GM21381 (cell line): ENCODE results near the gene METTL24.
"Not testable (repeated sequence)": the region's sequence is repeated elsewhere in the genome, so short reads cannot be mapped to it uniquely, and the experiment has no call there.

Experiments used
- ATAC-seq: cut with Tn5 transposase; IDR thresholded peaks from one replicate; pipeline ENCODE4 v1.9.1; 2021; ENCODE audit warnings: mild to moderate bottlenecking, moderate library complexity; ENCODE audit not compliant: unreplicated experiment

The METTL24 gene

DNA sequence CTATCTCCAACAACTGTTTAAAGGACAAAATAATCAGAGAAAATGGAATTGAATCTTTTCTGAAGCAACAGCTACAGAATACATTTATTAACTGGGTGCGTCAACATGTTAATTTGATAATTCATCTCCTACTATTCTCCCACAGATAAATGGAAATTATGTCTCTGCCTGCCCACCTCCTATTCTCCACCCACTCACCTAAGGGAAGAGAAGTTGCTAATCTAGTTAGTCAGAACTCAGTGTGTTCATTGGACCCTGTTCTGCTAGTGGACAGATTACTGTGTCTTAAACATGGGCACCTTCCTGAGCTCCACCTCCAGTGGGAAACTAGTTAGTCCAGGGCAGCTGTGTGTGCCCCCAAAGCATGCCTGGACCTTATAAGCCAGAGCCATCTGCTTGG lies 41.0 kb downstream of the METTL24 start:
- ATAC-seq: no peak

DNA sequence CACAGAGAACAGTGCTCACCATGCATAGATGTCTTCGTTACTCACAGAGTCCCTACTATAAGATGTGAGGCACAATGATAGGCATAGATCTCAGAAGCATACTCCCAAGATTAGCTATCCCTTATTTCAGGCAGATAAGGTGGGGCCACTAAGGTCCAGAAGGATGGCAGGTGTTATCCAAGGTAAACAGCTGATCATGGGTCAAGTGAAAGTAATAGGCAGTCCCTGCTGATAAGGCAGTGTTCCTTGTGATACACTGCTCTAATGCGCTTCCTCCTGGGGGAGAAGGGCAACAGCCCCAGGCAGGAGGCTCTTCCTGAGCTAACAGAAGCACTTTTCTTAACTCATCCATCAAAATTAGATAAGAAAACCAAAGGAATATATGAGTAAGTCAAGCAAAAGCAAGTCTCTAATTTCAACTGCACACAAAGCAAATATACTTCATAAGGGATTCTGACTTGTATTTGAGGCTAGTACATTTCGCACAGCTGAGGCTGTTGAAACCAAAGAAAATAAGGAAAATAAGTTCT lies 42.2 kb downstream of the METTL24 start:
- ATAC-seq: no peak

DNA sequence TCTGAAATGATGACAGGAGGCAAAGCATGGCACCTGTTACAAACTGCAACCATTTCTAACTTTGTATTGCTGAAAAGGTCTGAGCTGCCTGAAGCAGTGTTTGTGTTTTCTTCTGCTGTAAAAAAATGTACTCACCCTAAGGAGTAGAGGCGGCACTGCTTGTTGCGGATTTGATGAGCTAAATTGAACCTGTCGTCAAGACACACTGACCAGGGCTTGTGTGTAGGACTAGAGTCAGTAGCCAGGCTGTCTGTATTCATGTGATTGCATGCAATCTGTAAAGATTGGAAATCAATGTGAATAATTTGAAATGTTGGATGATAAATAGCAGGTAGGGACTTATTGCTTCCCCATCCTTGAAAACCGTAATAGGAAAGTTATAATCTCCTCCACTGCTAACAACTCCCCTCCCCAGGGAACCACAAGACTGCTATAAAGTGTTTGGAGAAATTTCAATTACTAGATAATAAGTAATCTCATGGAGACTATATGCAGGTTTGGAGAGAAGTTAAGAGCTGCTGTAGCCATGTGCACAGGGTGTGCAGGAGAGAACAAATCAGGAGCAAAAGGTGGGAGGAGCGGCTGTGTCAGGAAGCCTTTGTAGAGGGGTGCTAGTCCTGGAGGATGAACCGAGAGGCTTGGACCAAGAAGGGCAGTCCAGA lies 42.8 kb downstream of the METTL24 start:
- ATAC-seq: no peak

DNA sequence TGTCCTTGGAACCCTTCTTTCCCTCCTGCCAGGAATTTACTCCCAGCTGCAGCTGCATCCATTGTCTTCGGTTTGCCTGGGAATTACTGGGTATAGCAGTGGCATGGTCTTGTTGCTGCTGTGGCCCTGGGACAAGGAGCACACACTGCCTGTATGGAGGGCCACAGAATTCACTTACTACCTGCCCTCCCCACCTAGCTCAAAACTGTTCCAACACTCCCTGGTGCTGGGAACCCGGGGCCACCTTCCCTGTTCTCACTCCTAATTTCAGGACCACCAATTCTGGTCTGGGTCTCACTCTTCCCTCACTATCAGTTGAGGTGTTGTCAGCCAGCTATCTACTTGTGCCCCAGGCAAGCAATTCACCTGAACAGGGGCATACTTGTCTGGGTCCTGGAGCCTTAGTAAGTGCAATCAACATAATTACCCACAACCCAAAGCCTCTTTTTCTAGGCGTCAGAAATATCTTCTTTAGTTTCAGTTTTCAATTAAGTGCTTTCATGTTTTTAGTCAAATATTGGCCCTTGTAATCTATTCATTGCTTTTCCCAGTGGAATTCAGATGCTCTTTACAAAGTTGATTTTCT lies 47.2 kb downstream of the METTL24 start:
- ATAC-seq: no peak

DNA sequence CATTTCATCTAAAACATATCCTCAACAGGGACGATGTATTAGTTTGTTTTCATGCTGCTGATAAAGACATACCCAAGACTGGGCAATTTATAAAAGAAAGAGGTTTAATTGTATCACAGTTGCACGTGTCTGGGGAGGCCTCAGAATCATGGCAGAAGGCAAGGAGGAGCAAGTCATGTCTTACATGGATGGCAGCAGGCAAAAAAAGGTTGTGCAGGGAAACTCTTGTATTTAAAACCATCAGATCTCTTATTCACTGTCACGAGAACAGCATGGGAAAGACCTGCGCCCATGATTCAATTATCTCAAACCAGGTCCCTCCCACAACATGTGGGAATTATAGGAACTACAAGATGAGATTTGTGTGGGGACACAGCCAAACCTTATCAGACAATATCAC lies 48.7 kb downstream of the METTL24 start:
- ATAC-seq: not testable (repeated sequence)

DNA sequence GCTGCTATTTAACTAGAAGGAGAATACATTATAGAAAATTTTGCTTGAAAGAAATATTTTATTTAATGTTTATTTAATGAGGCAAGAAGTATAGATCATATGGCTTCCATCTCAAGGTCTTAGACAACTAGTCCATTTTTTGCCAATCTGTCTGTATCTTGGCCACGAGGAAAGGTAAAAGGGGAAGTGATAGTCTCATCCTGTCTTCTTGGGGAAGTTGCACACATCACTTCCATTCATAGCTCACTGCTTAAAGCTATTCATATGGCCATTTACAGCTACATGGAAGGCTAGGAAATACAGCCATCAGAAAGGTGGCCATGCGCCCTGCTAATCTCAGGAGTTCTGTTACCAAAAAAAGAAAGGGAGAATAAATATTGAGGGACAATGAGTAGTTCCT lies 50.8 kb downstream of the METTL24 start:
- ATAC-seq: no peak

DNA sequence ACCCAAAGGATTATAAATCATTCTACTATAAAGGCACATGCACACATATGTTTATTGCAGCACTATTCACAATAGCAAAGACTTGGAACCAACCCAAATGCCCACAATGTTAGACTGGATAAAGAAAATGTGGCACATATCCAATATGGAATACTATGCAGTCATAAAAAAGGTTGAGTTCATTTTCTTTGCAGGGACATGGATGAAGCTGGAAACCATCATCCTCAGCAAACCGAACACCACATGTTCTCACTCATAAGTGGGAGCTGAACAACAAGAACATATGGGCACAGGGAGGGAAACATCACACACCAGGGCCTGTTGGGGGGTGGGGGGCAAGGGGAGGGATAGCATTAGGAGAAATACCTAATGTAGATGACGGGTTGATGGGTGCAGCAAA lies 52.3 kb downstream of the METTL24 start:
- not testable (repeated sequence) for ATAC-seq

DNA sequence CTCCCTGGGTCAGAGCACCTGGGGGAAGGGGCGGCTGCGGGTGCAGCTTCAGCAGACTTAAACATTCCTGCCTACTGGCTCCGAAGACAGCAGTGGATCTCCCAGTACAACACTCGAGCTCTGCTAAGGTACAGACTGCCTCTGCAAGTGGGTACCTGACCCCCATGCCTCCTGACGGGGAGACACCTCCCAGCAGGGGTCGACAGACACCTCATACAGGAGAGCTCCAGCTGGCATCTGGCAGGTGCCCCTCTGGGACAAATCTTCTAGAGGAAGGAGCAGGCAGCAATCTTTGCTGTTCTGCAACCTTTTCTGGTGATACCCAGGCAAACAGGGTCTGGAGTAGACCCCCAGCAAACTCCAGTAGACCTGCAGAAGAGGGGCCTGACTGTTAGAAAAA lies 54.5 kb downstream of the METTL24 start:
- not testable (repeated sequence) for ATAC-seq

DNA sequence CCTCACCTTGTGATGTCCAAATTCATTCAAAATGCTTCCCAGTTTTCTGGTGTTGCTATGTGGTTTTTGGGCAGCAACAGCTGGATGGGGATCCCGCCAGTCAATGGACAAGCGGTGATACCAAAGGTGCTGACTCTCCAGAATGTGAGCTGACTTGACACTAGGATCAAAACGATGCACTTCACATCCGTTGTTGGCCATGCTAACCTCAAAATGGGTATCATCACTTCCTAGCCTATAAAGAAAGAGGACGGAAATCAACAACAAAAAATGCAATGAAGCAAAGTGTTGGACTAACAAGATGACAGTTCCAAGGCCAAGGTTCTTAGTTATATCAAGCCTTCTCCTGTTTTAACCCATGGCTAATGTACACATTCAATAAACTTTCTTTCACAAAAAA lies 59.2 kb downstream of the METTL24 start:
- ATAC-seq: no peak

DNA sequence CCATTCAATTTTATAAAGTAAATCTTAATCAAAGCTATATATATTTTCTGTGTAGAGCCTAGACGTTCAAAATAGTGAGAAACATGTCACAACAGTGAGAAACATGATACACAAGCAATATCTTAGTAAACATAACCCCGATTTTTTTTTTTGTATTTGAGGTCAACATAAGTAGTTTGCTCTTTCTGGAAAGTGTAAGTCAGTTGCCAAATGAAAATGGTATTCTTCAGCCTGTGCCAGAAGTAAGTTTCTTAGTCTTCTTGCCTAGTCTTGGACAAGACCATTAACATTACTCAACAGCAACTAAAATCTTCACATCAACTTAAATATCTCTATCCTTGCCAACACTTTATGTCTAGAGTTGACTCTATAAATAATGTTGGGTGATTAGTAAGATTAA lies 59.7 kb downstream of the METTL24 start:
- ATAC-seq: no peak

DNA sequence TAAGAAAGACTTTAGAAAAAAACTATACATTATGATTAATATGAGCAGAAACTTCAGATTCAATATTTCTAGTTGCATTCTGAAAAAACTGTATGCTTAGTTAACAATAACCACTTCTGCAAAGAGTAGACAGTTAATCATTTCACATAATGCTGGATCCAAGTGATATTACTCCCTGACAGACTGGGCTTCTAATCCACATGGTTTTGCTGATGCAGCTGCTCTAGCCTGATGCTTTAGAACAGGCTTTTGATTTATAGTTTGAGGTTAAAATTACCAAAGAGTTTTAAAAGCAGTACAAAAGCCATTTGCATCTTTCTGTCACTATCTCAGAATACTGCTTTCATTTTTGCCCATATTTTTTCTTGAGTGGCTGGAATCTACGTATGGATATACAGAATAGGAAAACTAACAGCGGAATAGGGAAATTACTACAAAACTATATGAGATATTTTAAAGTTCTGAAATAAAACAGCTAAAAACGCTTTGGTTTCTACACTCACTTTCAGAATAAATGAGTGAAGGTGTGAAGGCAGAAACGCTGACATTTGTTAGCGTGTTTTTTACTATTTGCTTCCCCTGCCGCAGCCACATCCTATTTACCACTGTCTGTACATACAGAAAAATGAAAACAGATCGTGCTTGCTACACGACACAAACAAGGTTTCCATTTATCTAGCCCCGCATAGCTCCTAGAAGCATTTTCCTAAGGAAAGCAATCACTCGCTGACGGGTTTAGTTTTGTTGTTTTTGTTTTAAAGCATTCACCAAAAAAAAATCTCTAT lies 61.7 kb downstream of the METTL24 start:
- no peak for ATAC-seq

DNA sequence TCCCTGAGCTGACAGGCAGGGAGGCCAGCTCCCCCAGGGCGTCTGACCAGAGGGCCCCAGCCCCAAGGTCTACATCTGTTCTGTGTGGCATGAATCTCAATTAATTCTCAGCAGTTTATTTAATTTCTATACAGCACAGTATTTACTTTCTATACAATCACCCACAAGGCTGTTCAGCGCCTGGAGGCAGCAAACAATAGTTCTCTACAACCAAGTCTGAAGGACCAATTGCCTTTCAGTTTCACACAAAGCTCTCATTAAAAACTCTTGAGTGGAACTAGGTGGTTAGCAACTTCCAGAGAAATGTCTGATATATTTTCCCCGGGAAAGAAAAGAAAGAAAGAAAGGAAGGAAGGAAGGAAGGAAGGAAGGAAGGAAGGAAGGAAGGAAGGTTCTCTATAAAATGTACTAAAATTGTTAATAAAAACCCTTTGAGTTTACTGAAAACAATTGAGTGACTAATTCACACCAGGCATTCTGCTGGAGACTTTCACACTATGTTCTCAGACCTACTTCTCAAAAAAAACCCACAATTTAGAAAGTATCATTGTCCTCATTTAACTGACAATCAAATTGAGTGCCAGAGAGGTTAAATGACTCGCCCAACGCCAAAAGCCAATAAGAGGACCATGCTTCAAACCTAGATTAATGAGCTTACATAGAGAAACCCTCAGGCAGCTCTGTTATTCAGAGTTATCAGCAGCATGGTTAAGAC lies 62.5 kb downstream of the METTL24 start:
- ATAC-seq: no peak

DNA sequence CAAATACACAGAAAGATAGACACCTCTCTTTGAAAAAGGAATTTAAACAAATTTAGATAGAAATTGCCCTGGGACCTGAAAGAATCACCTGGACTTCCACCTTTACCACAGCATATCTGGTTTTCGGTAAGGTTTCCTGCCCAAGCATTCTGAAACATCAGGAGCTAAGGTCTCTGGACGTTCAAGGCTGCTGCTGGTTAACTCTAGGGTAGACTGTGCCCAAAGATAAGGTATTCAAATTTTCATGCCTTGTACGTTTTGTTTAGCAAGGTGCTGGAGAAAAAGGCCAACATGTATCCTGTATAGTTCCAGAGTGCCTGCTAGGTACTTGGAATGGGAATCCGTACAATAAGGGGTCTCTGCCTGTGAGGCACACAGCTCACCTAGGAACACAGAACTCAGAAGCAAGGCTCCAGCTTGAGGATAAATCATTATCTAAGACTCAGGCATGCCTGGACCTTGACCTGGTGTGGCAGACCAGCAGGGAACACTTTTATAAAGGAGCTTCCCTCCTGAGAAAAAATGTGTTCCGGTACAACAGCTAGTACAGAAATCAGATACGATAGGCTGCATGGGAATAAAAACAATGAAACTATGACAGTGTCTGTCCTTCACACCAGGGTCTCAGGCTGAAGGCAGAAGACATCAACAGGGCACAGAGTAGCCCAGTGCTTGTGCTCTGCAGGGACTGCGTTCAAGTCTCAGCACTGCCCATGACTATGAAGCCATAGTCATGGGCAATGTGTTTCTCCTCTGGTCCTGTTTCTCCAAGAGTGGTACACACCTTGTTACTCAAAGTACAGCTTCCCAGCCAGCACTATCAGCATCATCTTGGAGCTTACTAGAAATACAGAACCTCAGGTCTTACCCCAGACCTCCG lies 70.4 kb downstream of the METTL24 start:
- no peak for ATAC-seq

DNA sequence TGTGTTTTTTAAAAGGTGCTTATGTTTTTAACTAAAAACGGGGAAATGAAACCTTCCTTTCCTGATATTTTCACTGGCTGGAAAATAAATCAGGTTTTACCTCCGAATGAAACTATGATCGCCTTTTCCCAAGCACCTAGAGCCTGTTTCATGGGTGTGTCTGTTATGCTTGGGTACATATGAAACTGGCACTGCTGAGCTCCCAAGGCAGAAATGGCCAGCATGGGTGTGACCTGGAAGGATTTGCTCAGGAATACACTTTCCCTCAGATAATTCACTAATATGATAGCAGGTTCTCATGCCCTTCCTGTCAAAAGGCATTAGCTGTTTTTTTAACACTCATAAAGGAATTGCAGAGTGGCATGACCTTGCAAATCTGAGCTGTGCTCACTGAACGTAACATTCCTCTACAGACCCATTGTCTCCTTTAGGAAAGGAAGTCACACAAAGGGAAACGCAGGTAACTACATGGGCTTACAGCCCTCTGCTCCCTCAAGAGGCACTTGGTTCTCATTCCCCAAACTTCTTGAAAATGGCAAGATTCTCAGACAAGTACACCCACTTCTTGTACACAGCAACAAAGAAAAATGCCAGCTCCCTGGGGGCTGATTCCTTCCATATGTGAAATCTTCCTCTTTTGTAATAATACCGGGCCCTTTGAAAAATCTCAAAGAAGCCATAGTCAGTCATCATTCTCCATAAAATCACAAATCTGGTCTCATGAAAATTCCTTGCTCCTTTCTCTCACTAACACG lies 72.7 kb downstream of the METTL24 start:
- ATAC-seq: no peak

DNA sequence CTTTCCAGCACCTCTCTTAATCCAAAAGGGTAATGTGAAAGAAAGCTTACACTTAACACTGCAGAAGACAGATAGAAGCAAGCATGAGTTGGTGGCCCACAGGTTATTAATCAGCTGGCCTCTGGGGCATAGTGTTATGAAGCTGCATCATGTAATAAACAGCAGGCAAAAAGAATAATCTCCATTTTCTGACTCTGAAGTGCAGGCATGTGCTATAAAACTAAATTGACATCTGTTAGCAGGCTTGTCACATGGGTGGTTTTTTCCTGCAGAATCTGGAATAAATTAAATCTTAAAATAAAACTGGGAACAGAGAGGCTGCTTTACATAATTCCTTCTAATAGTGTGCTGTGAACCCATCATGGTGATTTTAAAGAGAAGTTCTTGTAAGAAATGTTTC lies 73.3 kb downstream of the METTL24 start:
- no peak for ATAC-seq

DNA sequence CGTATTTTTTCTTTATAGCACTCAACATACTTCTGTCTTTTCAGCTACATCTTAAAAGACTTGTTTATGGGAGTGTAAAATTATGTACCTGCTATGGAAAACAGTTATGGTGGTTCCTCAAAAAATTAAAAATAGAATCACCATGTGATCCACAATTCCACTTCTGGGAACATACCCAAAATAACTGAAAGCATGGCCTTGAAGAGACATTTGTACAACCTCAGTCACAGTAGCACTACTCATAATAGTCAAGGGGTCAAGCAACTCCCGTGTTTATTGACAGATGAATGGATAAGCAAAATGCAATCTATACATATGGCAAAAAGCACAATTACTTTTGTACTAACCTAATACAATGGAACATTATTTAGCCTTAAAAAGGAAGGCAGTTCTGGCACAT lies 74.5 kb downstream of the METTL24 start:
- no peak for ATAC-seq

DNA sequence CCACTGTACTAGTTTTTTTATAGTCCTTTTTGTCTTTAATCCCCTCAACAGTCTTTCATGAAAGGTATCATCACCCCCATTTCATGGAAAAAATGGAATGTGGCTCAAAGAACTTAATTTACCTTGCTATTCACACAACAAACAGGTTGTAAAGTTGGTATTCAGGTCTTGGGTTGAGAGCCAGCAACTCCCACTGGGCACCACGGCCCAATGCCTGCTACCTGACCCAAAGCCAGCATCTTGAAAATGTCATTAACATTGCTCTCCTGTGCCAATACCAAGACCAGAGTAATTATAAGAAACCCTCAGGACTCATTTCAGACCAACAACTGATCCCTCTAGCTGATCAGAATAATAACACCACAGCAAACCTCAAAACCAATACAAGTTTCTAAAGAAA lies 75.7 kb downstream of the METTL24 start:
- no peak for ATAC-seq

DNA sequence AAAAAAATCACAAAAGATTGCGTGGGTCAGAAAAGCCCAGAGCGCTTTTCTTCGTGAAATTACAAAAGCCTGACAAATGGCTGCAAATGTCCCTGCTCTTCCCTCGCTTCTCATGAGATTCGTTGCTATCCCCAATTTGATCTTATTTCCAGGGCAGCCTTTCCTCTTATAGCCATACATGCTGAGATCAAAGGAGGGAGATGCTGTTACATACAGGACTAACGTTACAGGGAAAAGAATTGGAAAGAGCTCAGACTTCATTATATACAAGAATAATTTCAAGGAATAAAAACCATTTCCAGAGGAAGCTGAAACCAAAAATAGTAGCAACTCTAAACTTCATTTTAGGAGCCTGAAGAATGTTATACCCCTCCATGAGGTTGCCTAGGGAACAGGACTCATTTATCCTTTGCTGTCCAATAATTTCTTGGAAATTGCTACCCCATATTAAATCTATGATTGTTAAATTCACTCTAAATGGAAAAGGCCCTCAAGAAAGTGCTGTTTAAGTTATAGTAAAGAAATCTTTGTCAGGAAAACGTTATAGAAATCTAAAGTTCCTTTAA lies 81.0 kb downstream of the METTL24 start:
- ATAC-seq: no peak

DNA sequence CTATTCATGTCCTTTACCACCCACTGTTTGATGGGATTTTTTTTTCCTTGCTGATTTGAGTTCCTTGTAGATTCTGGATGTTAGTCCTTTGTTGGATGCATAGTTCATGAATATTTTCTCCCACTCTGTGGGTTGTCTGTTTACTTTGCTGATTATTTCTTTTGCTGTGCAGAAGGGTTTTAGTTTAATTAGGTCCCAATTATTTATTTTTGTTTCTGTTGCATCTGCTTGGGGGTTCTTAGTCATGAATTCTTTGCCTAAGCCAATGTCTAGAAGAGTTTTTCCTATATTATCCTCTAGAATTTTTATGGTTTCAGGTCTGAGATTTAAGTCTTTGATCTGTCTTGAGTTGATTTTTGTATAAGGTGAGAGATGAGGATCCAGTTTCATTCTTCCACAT lies 85.4 kb downstream of the METTL24 start:
- not testable (repeated sequence) for ATAC-seq

DNA sequence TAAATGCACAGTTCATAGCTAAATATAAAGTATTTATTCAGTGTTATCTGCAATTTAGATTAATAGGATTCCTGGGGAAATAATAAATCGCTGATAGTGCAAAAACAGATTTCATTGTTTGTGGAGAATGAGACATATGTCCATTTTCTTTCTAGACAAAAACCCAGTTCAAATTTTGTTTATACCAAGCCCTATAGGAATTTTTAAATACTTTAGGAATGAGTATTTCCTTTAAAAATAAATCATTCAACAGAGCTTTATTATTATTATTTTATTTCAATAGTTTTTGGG lies 86.5 kb downstream of the METTL24 start:
- ATAC-seq: no peak
